ENCODE data around the gene MRM2.

GRCh38 chr7:2245883-2246675 is 4.1 kb upstream of the MRM2 start:
- no peak for TF ChIP-seq POLR2AphosphoS5 (IDR thresholded peaks at IDR 0.05; ENCODE audit: low read depth, low read length)
- TF ChIP-seq, protein P1, sequence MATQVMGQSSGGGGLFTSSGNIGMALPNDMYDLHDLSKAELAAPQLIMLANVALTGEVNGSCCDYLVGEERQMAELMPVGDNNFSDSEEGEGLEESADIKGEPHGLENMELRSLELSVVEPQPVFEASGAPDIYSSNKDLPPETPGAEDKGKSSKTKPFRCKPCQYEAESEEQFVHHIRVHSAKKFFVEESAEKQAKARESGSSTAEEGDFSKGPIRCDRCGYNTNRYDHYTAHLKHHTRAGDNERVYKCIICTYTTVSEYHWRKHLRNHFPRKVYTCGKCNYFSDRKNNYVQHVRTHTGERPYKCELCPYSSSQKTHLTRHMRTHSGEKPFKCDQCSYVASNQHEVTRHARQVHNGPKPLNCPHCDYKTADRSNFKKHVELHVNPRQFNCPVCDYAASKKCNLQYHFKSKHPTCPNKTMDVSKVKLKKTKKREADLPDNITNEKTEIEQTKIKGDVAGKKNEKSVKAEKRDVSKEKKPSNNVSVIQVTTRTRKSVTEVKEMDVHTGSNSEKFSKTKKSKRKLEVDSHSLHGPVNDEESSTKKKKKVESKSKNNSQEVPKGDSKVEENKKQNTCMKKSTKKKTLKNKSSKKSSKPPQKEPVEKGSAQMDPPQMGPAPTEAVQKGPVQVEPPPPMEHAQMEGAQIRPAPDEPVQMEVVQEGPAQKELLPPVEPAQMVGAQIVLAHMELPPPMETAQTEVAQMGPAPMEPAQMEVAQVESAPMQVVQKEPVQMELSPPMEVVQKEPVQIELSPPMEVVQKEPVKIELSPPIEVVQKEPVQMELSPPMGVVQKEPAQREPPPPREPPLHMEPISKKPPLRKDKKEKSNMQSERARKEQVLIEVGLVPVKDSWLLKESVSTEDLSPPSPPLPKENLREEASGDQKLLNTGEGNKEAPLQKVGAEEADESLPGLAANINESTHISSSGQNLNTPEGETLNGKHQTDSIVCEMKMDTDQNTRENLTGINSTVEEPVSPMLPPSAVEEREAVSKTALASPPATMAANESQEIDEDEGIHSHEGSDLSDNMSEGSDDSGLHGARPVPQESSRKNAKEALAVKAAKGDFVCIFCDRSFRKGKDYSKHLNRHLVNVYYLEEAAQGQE (IDR thresholded peaks at IDR 0.05; ENCODE audit: insufficient read depth in 1 of 2, low read depth in 2 of 2, low read length in 2 of 2) = no peak
- no peak for TF ChIP-seq FOXP2 (optimal IDR thresholded peaks at IDR 0.05; ENCODE audit: borderline replicate concordance, extremely low read depth, extremely low read length, insufficient read depth)
- TF ChIP-seq SIN3A (IDR thresholded peaks at IDR 0.05; ENCODE audit: borderline replicate concordance, insufficient read depth, low read length) = no peak
- TF ChIP-seq TAF1 (IDR thresholded peaks at IDR 0.05; ENCODE audit: borderline replicate concordance, insufficient read depth, low read length) = no peak

All from PFSK-1 (cell line).